Measurements from ENCODE around the gene SORBS1.

- no peak for TF ChIP-seq CTCF (conservative IDR thresholded peaks at IDR 0.05; ENCODE audit: low read length)
- TF ChIP-seq EZH2phosphoT487 (IDR thresholded peaks at IDR 0.05; ENCODE audit: borderline replicate concordance, low read depth, low read length), result no peak
These were observed 16.2 kb downstream of the SORBS1 start for GRCh38 chr10:95544783-95545500.
